A673 (cell line): Measurements from ENCODE around the gene GALNT10. TPM values are rescaled to one million over a fixed set of nuclear protein-coding genes. Genes with fewer than 3 reads are reported as not detected.

Experiments used
- BruUV-seq: library from RNA; stranded (reverse); fragments of 400-500 nt; replicated peaks from 2 replicates; lab custom pipeline; 2021; lab: Mats Ljungman, UMichigan
- CTCF ChIA-PET: fragments of 300-600 bp; sonication (Branson Sonifier 250); formaldehyde crosslinking; loops from one replicate; lab custom pipeline; 2022; ENCODE audit warnings: antibody characterized with exemption; lab: Charles Lee
- POLR2A ChIA-PET: fragments of 300-600 bp; sonication (Branson Sonifier 250); formaldehyde crosslinking; loops from one replicate; lab custom pipeline; 2022; ENCODE audit warnings: antibody characterized with exemption; ENCODE audit not compliant: low non-redundant PET; lab: Charles Lee
- DNase-seq: peaks from one replicate; pipeline ENCODE4 v3.0.0-alpha.2; 2015; ENCODE audit warnings: low spot score
- H3K27ac ChIP-seq: fragments of 200-600 bp; sonication (generic); 2 replicates; pipeline ENCODE4 v1.5.1; 2016; ENCODE audit warnings: mixed run types, low read depth, mild to moderate bottlenecking, mixed read lengths, antibody characterized with exemption, low read length; ENCODE audit not compliant: poor library complexity, severe bottlenecking
- H3K27me3 ChIP-seq: fragments of 200-600 bp; sonication (generic); replicated peaks from 2 replicates; pipeline ENCODE4 v1.6.1; 2017; ENCODE audit warnings: mixed run types, low read depth, mild to moderate bottlenecking, mixed read lengths, antibody characterized with exemption, low read length; ENCODE audit not compliant: insufficient read depth, poor library complexity
- H3K36me3 ChIP-seq: fragments of 200-600 bp; sonication (generic); 2 replicates; pipeline ENCODE4 v1.6.1; 2016; ENCODE audit warnings: mixed run types, mild to moderate bottlenecking, mixed read lengths, antibody characterized with exemption, low read length; ENCODE audit not compliant: insufficient read depth, poor library complexity, severe bottlenecking
- H3K4me1 ChIP-seq: fragments of 200-600 bp; sonication (generic); 2 replicates; pipeline ENCODE4 v1.6.1; 2017; ENCODE audit warnings: mixed run types, mild to moderate bottlenecking, mixed read lengths, antibody characterized with exemption, low read length; ENCODE audit not compliant: insufficient read depth, poor library complexity, severe bottlenecking
- H3K4me3 ChIP-seq: fragments of 200-600 bp; sonication (generic); 2 replicates; pipeline ENCODE4 v1.5.1; 2016; ENCODE audit warnings: low read depth, mixed run types, mild to moderate bottlenecking, mixed read lengths, low read length; ENCODE audit not compliant: poor library complexity, severe bottlenecking
- H3K9me3 ChIP-seq: fragments of 200-600 bp; sonication (generic); 2 replicates; pipeline ENCODE4 v1.6.1; 2016; ENCODE audit warnings: mixed run types, low read depth, mild to moderate bottlenecking, mixed read lengths, antibody characterized with exemption, low read length; ENCODE audit not compliant: poor library complexity, severe bottlenecking
- CTCF ChIP-seq: fragments of 300-800, 200-600 bp; sonication (generic); conservative IDR thresholded peaks from 2 replicates; pipeline ENCODE4 v1.5.1; 2017; ENCODE audit warnings: low read depth, mild to moderate bottlenecking, antibody characterized with exemption, low read length, moderate library complexity, mixed read lengths
- EZH2 ChIP-seq: fragments of 200-600 bp; sonication (generic); IDR thresholded peaks from 2 replicates; pipeline ENCODE4 v1.6.1; 2017; ENCODE audit warnings: borderline replicate concordance, low read depth, mild to moderate bottlenecking, mixed read lengths, antibody characterized with exemption, low read length; ENCODE audit not compliant: poor library complexity, severe bottlenecking
- intact Hi-C: fragments of 100-400 bp; cut with micrococcal nuclease; formaldehyde crosslinking; loops from one replicate; pipeline ENCODE4 v1.10.0; 2022; ENCODE audit not compliant: unreplicated experiment
- total RNA-seq: library from RNA; stranded (reverse); gene quantifications from 2 replicates; pipeline ENCODE4 v1.2.3, GENCODE V29; 2021

The GALNT10 gene
- total RNA-seq, 1 experiment from 2014 or later, result 17.9 TPM

- intact Hi-C loops, result no loop called here
- Histone ChIP-seq H3K27me3 (no peaks in the 10 kb centered on the region), H3K9me3 (no peaks in the 10 kb centered on the region), H3K36me3 (no peaks in the 10 kb centered on the region), H3K4me1 (peaks cover 21% of the 10 kb centered on the region), H3K27ac (no peak overlapping the region), H3K4me3 (no peak overlapping the region)
- ChIA-PET POLR2A (no interaction called here), CTCF (no interaction called here)
- no peak for DNase-seq
- no TSS peak for BruUV-seq
- TF ChIP-seq CTCF (no peak), EZH2 (no peak)
Measured at GRCh38 chr5:154391788-154392187, 201.3 kb downstream of the GALNT10 start.

GRCh38 chr5:154393850-154394249 lies 203.3 kb downstream of the GALNT10 start:
- Histone ChIP-seq H3K4me3 (no peak overlapping the region), H3K27me3 (no peaks in the 10 kb centered on the region), H3K9me3 (no peaks in the 10 kb centered on the region), H3K36me3 (no peaks in the 10 kb centered on the region), H3K4me1 (peaks cover 31% of the 10 kb centered on the region), H3K27ac (no peak overlapping the region)
- DNase-seq, result no peak
- intact Hi-C loops, result no loop called here
- TF ChIP-seq EZH2 (no peak), CTCF (no peak)
- POLR2A ChIA-PET, result no interaction called here
- BruUV-seq, result no TSS peak
- CTCF ChIA-PET, result no interaction called here

GRCh38 chr5:154394307-154394706 lies 203.8 kb downstream of the GALNT10 start:
- Histone ChIP-seq H3K4me1 (peaks cover 31% of the 10 kb centered on the region), H3K9me3 (no peaks in the 10 kb centered on the region), H3K4me3 (no peak overlapping the region), H3K27me3 (no peaks in the 10 kb centered on the region), H3K27ac (no peak overlapping the region), H3K36me3 (no peaks in the 10 kb centered on the region)
- ChIA-PET CTCF (no interaction called here), POLR2A (no interaction called here)
- intact Hi-C loops, result no loop called here
- DNase-seq, result no peak
- TF ChIP-seq EZH2 (no peak), CTCF (no peak)
- no TSS peak for BruUV-seq
